ENCODE results near the gene BICRA. TPM values are rescaled to one million over a fixed set of nuclear protein-coding genes. Genes with fewer than 3 reads are reported as not detected.

BICRA gene
- total RNA-seq, 2 experiments from 2014 or later: 4.4 to 16.0 TPM

GRCh38 chr19:47610902-47611301 is 2.0 kb downstream of the BICRA start:
- Histone ChIP-seq H3K9me2 (ENCODE audit: insufficient read depth, low read length) (no peaks in the 10 kb centered on the region), H3K36me3 (ENCODE audit: insufficient read depth, low read length) (peaks cover 20% of the 10 kb centered on the region), H3K9me3 (ENCODE audit: low read length) (no peaks in the 10 kb centered on the region), H3K4me2 (ENCODE audit: low read length) (peak overlapping the region; percentile 98), H2AFZ (ENCODE audit: low read length) (no peak overlapping the region), H3K4me3 (ENCODE audit: low read depth, low read length, poor library complexity, severe bottlenecking) (no peak overlapping the region), H3K79me2 (ENCODE audit: insufficient read depth, low read depth, low read length) (peaks cover 76% of the 10 kb centered on the region), H3K27ac (ENCODE audit: low read depth, low read length, poor library complexity, severe bottlenecking) (no peak overlapping the region), H4K20me1 (ENCODE audit: insufficient read depth, low read length) (peaks cover 3% of the 10 kb centered on the region; the same call in 1 of the 2 replicates), H3K4me1 (ENCODE audit: insufficient read depth, low read length, poor library complexity, severe bottlenecking) (peaks cover 29% of the 10 kb centered on the region)
- POLR2A ChIA-PET: interaction anchor here (0.5 to 1.7 kb wide), 4 partner anchors 10 to 88 kb away, joined by 3 to 5 read pairs (median 4); no protein-coding TSS in a partner anchor
- BruUV-seq (replicated peaks): no TSS peak
- CTCF ChIA-PET (ENCODE audit: unreplicated experiment): no interaction called here
- no peak for DNase-seq (ENCODE audit: low spot score)
- intact Hi-C loops (cut with micrococcal nuclease; ENCODE audit: unreplicated experiment): no loop called here
- TF ChIP-seq CTCF (conservative IDR thresholded peaks at IDR 0.05; ENCODE audit: low read length) (no peak), EZH2phosphoT487 (IDR thresholded peaks at IDR 0.05; ENCODE audit: borderline replicate concordance, low read depth, low read length) (no peak)

GRCh38 chr19:47613165-47614020 is 4.5 kb downstream of the BICRA start:
- no peak overlapping the region for H3K4me3 ChIP-seq (ENCODE audit: low read depth, low read length, poor library complexity, severe bottlenecking)
- no peak overlapping the region for H2AFZ ChIP-seq (ENCODE audit: low read length)
- DNase-seq (ENCODE audit: low spot score): no peak
- peaks cover 18% of the 10 kb centered on the region for H3K4me1 ChIP-seq (ENCODE audit: insufficient read depth, low read length, poor library complexity, severe bottlenecking)
- H3K9me2 ChIP-seq (ENCODE audit: insufficient read depth, low read length): no peaks in the 10 kb centered on the region
- ChIA-PET CTCF (ENCODE audit: unreplicated experiment) (no interaction called here), POLR2A (interaction anchor here (0.6 kb wide), 1 partner anchor 90 kb away, joined by 3 read pairs; no protein-coding TSS in a partner anchor)
- no peaks in the 10 kb centered on the region for H3K9me3 ChIP-seq (ENCODE audit: low read length)
- peaks cover 15% of the 10 kb centered on the region for H3K36me3 ChIP-seq (ENCODE audit: insufficient read depth, low read length)
- no peak for TF ChIP-seq EZH2phosphoT487 (IDR thresholded peaks at IDR 0.05; ENCODE audit: borderline replicate concordance, low read depth, low read length)
- TF ChIP-seq CTCF (conservative IDR thresholded peaks at IDR 0.05; ENCODE audit: low read length): no peak
- no peak overlapping the region for H3K4me2 ChIP-seq (ENCODE audit: low read length)
- peaks cover 86% of the 10 kb centered on the region for H3K79me2 ChIP-seq (ENCODE audit: insufficient read depth, low read depth, low read length)
- H4K20me1 ChIP-seq (ENCODE audit: insufficient read depth, low read length): peaks cover 4% of the 10 kb centered on the region; the same call in 1 of the 2 replicates
- no TSS peak for BruUV-seq (replicated peaks)
- intact Hi-C loops (cut with micrococcal nuclease; ENCODE audit: unreplicated experiment): no loop called here
- no peak overlapping the region for H3K27ac ChIP-seq (ENCODE audit: low read depth, low read length, poor library complexity, severe bottlenecking)

- Histone ChIP-seq H3K9me2 (ENCODE audit: insufficient read depth, low read length) (no peaks in the 10 kb centered on the region), H2AFZ (ENCODE audit: low read length) (no peak overlapping the region), H3K4me1 (ENCODE audit: insufficient read depth, low read length, poor library complexity, severe bottlenecking) (peaks cover 18% of the 10 kb centered on the region), H4K20me1 (ENCODE audit: insufficient read depth, low read length) (peaks cover 4% of the 10 kb centered on the region; the same call in 1 of the 2 replicates), H3K9me3 (ENCODE audit: low read length) (no peaks in the 10 kb centered on the region), H3K36me3 (ENCODE audit: insufficient read depth, low read length) (peaks cover 15% of the 10 kb centered on the region), H3K79me2 (ENCODE audit: insufficient read depth, low read depth, low read length) (peaks cover 91% of the 10 kb centered on the region), H3K27ac (ENCODE audit: low read depth, low read length, poor library complexity, severe bottlenecking) (no peak overlapping the region), H3K4me2 (ENCODE audit: low read length) (no peak overlapping the region), H3K4me3 (ENCODE audit: low read depth, low read length, poor library complexity, severe bottlenecking) (no peak overlapping the region)
- POLR2A ChIA-PET: no interaction called here
- BruUV-seq (replicated peaks): no TSS peak
- TF ChIP-seq CTCF (conservative IDR thresholded peaks at IDR 0.05; ENCODE audit: low read length) (no peak), EZH2phosphoT487 (IDR thresholded peaks at IDR 0.05; ENCODE audit: borderline replicate concordance, low read depth, low read length) (no peak)
- intact Hi-C loops (cut with micrococcal nuclease; ENCODE audit: unreplicated experiment): no loop called here
- CTCF ChIA-PET (ENCODE audit: unreplicated experiment): no interaction called here
- no peak for DNase-seq (ENCODE audit: low spot score)
Observed at GRCh38 chr19:47614021-47614295, 5.0 kb downstream of the BICRA start.
